ENCODE data around the gene LRRK2.

The LRRK2 gene

DNA sequence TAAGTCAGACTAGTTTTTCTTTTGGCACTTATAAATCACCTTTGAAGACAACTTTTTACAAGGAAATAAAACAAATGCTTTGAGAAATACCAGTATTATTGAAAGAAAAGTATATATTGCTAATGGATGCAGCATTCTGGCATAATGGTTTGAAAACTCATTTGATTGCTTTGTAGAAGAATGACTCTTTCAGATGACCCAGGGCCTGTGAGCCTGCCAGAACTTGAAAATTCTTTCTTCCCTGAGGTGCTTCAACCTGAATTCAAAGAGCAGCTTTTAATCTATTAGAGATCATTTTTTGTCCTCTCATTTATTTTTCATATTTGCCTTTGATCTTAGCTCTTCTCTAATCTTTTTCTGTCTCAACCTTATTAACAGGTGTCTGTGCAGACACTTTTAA, 87.4 kb downstream of the LRRK2 start:
- Histone ChIP-seq H3K27ac (ENCODE audit: low read depth, low read length) (no peak overlapping the region), H3K27me3 (ENCODE audit: control insufficient read depth, low read length) (peaks cover 6% of the 10 kb centered on the region; the same call in 1 of the 2 replicates), H4K20me1 (ENCODE audit: control insufficient read depth, insufficient read depth, low read depth, low read length) (no peaks in the 10 kb centered on the region), H3F3A (ENCODE audit: control insufficient read depth, insufficient read depth) (no peaks in the 10 kb centered on the region), H3K36me3 (ENCODE audit: control insufficient read depth, low read length) (no peaks in the 10 kb centered on the region), H3K9me2 (replicated peaks; ENCODE audit: control insufficient read depth, low read length) (no peaks in the 10 kb centered on the region), H3K9me3 (ENCODE audit: control insufficient read depth, insufficient read depth, low read length) (no peaks in the 10 kb centered on the region), H3K4me3 (ENCODE audit: low read length) (no peak overlapping the region), H3K4me2 (ENCODE audit: low read length) (no peak overlapping the region), H3K4me1 (ENCODE audit: control insufficient read depth, low read length) (peaks cover 7% of the 10 kb centered on the region), H3K79me2 (ENCODE audit: control insufficient read depth, low read length) (no peaks in the 10 kb centered on the region)
- no peak for TF ChIP-seq EZH2phosphoT487 (IDR thresholded peaks at IDR 0.05; ENCODE audit: borderline replicate concordance, low read length)
- no peak for TF ChIP-seq CTCF (IDR thresholded peaks at IDR 0.05; ENCODE audit: low read depth, low read length, poor library complexity, severe bottlenecking)

- Histone ChIP-seq H3K27ac (ENCODE audit: low read depth, low read length) (no peak overlapping the region), H3K4me2 (ENCODE audit: low read length) (no peak overlapping the region), H3K4me1 (ENCODE audit: control insufficient read depth, low read length) (peaks cover 7% of the 10 kb centered on the region), H4K20me1 (ENCODE audit: control insufficient read depth, insufficient read depth, low read depth, low read length) (no peaks in the 10 kb centered on the region), H3K27me3 (ENCODE audit: control insufficient read depth, low read length) (peaks cover 6% of the 10 kb centered on the region; the same call in 1 of the 2 replicates), H3K36me3 (ENCODE audit: control insufficient read depth, low read length) (no peaks in the 10 kb centered on the region), H3K9me2 (replicated peaks; ENCODE audit: control insufficient read depth, low read length) (no peaks in the 10 kb centered on the region), H3K79me2 (ENCODE audit: control insufficient read depth, low read length) (no peaks in the 10 kb centered on the region), H3K9me3 (ENCODE audit: control insufficient read depth, insufficient read depth, low read length) (no peaks in the 10 kb centered on the region), H3F3A (ENCODE audit: control insufficient read depth, insufficient read depth) (no peaks in the 10 kb centered on the region), H3K4me3 (ENCODE audit: low read length) (no peak overlapping the region)
- TF ChIP-seq CTCF (IDR thresholded peaks at IDR 0.05; ENCODE audit: low read depth, low read length, poor library complexity, severe bottlenecking): peak; percentile 43
- no peak for TF ChIP-seq EZH2phosphoT487 (IDR thresholded peaks at IDR 0.05; ENCODE audit: borderline replicate concordance, low read length)
These were observed 88.3 kb downstream of the LRRK2 start for GRCh38 chr12:40312982-40313576.

DNA sequence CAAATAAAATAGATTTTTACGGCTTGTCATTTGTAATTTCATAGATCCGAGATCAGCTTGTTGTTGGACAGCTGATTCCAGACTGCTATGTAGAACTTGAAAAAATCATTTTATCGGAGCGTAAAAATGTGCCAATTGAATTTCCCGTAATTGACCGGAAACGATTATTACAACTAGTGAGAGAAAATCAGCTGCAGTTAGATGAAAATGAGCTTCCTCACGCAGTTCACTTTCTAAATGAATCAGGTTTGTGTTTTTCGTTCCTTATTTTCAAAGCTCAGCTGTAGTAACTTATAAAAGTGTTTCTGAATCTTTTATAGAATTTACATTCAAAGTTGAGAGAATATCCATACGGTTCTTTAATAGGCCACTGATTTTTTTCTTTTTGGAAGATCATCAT, 89.1 kb downstream of the LRRK2 start:
- Histone ChIP-seq H3K27ac (ENCODE audit: low read depth, low read length) (no peak overlapping the region), H3K9me3 (ENCODE audit: control insufficient read depth, insufficient read depth, low read length) (no peaks in the 10 kb centered on the region), H3K4me3 (ENCODE audit: low read length) (no peak overlapping the region), H4K20me1 (ENCODE audit: control insufficient read depth, insufficient read depth, low read depth, low read length) (no peaks in the 10 kb centered on the region), H3K4me2 (ENCODE audit: low read length) (peak overlapping the region; percentile 31), H3K36me3 (ENCODE audit: control insufficient read depth, low read length) (no peaks in the 10 kb centered on the region), H3K27me3 (ENCODE audit: control insufficient read depth, low read length) (peaks cover 6% of the 10 kb centered on the region; the same call in 1 of the 2 replicates), H3F3A (ENCODE audit: control insufficient read depth, insufficient read depth) (no peaks in the 10 kb centered on the region), H3K4me1 (ENCODE audit: control insufficient read depth, low read length) (peaks cover 7% of the 10 kb centered on the region), H3K79me2 (ENCODE audit: control insufficient read depth, low read length) (no peaks in the 10 kb centered on the region), H3K9me2 (replicated peaks; ENCODE audit: control insufficient read depth, low read length) (no peaks in the 10 kb centered on the region)
- no peak for TF ChIP-seq CTCF (IDR thresholded peaks at IDR 0.05; ENCODE audit: low read depth, low read length, poor library complexity, severe bottlenecking)
- no peak for TF ChIP-seq EZH2phosphoT487 (IDR thresholded peaks at IDR 0.05; ENCODE audit: borderline replicate concordance, low read length)
